GM18907 (cell line): ENCODE measurements around the gene TFDP1.

ENCODE experiments used
- ATAC-seq: cut with Tn5 transposase; IDR thresholded peaks from one replicate; pipeline ENCODE4 v1.9.1; 2021; ENCODE audit warnings: mild to moderate bottlenecking, moderate library complexity; ENCODE audit not compliant: unreplicated experiment

The TFDP1 gene

DNA sequence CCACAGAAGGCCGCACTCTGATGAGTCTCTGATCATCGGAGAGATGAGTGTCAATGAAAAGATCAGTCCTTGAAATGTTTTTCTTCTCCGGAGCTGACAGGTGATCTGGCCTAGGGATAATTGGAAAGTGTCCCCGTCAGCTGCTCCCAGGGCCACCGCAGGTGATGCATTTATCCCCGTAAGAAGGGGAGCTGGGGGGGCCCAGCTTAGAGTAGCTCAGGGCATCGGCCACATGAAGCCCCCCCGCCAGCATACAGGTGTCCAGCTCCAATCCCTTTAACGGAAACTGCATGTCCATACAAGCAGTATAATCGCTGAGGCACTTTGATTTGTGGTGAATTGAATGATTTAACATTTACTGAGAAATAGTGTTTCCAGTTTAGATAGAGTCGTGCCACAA lies 45.7 kb downstream of the TFDP1 start:
- no peak for ATAC-seq

DNA sequence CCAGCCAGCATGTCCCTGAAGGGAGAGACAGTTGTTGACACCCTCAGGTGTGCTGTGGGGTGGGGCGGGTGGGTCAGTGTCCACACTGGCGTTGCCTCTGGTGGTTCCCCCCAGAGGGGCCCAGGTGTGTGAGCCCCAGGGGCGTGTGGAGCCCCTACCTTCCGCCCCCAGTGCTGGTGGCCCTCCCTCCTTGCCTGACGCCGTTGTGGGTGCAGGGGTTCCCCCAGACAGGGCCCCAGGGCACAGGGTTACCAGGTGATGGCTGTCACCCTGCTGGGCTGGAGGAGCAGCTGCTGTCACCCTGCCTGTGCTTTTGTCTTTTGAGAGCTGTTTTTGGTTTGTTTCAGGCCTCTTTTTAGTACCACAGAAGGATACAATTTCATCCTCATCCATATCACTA lies 46.3 kb downstream of the TFDP1 start:
- no peak for ATAC-seq

DNA sequence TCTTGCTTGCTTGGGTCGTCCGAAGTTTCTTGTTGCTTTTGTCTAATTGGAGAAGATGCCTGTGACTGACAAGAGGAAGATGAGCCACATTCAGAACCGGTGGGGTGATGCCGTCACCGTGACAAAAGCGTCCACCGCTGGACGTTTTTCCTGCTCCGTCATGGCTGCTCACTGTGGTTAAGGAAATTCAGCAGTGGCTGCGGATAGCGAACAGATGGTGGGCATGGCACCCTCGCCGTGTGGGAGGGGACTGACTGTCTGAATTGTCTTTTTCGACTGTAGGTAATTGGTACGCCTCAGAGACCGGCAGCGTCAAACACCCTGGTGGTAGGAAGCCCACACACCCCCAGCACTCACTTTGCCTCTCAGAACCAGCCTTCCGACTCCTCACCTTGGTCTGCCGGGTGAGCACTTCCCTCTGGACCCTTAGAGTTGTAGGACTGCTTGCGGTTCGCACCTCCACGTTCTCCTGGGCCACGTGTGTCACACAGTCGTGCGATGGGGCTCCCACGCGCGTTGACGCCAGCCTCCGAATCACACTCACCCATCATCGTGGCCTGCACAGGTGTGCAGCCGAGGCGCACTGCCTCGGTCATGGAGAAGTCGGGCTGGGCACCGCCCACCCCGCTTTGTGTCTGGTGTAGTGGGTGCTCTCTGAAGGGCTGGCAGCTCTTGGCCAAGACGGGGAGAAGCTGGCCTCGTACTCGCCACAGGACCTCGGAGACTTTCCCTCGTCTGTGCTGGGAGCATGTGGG lies 47.0 kb downstream of the TFDP1 start:
- no peak for ATAC-seq

DNA sequence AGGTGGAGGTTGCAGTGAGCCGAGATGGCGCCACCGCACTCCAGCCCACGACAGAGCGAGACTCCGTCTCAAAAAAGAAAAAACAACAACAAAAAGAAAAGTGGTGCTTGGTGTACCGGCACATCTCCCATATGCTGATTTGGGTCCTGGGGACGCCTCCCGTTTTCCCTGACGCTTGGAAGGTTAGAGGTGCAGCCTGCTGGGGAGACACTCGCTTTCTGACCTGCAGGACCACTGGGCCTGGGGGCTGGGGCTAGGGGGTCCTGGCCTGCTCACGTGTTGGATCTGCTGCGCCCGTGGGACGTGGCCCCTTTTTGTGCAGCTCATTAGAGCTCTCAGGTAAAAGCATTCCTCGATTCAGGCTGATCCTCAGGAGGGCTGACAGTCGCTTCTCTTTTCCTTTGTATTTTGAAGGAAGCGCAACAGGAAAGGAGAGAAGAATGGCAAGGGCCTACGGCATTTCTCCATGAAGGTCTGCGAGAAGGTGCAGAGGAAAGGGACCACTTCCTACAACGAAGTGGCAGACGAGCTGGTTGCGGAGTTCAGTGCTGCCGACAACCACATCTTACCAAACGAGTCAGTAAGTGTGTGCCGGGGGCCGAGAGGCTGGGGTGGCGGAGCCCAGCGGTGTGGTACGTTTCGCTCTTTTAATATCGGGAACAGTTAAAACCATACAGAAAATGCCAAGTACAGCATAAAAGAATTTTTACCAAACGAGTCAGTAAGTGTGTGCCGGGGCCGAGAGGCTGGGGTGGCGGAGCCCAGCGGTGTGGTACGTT lies 48.3 kb downstream of the TFDP1 start:
- ATAC-seq, result no peak

DNA sequence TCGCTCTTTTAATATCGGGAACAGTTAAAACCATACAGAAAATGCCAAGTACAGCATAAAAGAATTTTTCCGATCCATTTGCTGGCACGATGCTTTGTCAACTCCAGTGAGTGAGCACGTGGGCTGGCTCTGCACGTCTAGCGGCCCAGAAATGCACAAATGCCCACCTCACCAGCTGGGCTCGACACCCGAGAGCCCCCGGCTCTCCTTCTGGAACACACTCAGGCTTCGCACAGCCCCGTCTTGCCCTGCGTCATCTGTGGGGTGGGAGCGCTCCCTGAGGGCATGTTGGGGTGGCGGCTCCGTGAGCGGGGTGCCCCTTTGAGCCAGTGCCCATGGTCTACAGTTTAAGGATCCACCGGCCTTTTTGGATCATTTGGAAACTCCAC lies 48.9 kb downstream of the TFDP1 start:
- no peak for ATAC-seq

DNA sequence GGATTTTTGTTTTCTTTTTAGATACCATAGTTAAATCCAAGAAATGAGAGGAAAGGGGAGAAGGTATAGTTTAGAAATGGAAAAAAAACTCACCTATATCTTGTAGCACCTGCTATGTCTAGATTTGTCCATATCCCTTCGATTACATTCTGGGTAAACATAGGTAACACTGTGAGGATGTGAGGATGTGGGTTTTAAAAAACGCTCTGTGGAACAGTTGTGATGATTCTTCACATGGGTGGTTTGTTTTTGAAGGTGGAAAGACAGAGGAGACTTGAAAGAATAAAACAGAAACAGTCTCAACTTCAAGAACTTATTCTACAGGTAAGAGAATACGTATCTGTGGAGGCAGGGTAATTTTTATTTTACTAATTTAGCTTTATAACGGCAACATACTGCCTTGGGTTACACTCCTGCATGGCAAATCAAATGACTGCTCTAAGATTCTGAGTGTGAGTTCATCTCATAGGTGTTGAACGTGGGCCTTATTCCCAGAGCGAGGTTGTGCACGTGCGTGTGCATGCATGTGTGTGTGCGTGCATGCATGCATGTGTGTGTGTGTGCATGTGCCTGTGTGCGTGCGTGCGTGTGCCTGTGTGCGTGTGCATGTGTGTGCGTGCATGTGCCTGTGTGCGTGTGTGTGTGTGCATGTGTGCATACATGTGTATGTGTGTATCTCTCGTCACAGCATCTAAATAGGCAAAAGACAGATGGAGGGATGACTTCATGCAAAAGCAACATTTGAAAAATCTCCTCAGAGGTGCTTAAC lies 49.9 kb downstream of the TFDP1 start:
- no peak for ATAC-seq

DNA sequence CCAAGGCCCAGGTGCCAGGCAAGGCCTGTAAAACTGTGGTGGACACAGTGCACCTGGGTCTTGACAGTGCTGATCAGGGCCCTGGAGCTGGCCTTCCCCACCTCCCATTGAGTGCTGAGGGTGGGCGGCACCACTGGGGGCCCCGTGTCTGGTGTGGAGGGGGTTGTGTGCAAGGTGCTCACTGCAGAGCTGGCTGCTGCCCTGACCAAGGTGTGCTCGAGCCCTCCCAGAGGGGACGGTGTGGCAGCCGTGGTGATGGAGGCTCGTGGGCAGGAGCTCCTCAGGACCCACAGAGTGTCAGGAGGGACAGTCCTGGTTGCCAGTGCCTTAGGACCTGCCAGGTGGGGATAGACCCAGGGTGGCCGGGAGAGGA lies 50.5 kb downstream of the TFDP1 start:
- ATAC-seq, result no peak

DNA sequence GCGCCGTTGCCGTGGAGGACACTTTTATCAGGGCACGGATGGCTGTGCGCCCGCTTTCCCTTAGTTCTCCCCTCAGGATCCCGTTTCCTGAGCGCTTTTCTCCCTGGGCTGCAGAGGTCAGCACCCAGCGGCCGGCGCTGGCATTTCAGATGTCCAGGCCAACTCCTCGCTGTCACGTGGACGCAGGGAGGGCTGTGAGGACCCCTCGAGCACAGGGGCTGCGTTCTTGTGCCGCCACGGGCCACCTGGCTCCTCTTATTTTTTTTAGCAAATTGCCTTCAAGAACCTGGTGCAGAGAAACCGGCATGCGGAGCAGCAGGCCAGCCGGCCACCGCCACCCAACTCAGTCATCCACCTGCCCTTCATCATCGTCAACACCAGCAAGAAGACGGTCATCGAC lies 51.2 kb downstream of the TFDP1 start:
- no peak for ATAC-seq

DNA sequence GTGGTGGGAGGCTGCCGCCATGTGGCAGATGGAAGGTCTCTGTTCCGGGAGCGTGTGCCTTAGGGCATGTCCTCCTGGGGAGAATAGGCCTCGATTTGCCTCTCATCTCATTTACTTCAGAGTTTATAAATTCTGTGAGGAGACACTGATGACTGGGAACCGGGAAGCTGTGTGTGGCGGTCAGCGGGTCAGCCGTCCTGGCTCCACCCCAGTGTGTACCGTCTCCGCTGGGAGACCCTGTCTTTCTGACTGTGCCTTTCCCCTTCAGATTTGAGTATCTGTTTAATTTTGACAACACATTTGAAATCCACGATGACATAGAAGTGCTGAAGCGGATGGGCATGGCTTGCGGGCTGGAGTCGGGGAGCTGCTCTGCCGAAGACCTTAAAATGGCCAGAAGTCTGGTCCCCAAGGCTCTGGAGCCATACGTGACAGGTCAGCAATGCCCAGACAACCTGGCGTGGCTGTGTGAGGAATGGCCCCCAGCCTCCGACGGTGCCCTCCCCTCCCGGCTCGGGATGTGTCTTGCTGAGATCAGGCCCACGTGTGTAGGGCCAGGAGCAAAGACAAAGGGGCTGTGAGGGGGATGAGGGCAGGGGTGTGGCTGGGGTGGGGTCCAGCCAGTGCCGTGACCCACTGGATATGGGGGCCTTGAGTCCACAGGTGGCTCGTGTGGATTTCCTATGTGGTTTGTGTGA lies 51.9 kb downstream of the TFDP1 start:
- no peak for ATAC-seq

DNA sequence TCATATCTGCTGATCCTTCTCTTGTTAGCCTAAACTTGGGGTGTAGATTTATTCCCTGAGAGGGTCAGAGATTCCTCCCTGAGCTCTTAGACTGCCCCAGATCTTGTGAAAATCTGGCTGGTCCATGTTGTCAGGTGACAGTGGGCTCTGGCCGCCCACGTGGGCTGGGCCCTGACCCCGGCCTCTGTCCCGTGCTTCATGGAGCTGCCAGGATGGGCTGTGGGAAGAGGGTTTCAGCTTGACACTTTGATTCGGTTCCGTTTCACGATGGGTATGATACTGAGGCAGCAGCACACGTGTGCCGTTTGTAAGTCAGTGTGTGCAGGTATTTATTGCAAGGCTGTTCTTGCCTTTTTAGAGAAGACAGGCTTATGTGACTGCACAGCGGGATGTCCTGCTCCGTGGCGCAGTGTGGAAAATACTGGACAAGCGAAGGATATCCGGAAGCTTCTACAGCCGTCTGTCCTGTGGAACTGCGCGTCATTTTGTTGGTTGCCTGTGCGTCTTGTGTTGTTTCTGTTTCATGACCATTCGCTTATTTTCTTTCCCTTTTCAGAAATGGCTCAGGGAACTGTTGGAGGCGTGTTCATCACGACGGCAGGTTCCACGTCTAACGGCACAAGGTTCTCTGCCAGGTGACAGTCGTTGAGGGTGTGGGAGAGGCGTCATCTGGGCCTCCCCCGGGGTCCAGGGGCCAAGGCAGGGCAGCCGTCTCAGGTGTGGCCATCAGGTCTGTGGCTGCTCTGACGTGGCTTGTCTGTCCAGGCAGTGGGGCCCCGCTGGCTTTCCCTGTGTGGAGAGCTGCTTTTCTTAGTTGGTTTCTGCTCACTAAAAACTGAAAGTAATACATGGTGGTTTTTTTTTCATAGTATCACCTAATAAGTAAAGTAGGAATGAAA lies 53.0 kb downstream of the TFDP1 start:
- no peak for ATAC-seq

DNA sequence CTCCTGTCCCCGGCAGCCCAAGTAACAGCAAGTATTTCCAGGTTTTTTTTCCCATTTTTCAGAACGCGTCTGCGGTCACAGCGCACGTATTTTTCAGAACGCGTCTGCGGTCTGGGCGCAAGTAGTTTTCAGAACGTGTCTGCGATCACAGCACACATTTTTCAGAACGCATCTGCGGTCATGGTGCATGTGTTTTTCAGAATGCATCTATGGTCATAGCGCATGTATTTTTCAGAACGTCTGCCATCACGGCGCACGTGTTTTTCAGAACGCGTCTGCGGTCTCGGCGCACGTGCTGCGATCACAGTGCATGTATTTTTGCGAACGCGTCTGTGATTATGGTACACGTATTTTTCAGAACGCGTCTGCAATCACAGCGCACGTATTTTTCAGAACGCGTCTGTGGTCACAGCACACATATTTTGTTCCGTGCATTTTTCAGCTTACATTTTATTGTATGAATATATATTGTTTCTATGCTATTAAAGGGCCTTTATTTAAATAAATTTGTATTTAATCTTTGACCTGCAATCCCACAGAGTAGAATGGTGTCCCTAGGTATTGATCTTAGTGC lies 53.7 kb downstream of the TFDP1 start:
- no peak for ATAC-seq

DNA sequence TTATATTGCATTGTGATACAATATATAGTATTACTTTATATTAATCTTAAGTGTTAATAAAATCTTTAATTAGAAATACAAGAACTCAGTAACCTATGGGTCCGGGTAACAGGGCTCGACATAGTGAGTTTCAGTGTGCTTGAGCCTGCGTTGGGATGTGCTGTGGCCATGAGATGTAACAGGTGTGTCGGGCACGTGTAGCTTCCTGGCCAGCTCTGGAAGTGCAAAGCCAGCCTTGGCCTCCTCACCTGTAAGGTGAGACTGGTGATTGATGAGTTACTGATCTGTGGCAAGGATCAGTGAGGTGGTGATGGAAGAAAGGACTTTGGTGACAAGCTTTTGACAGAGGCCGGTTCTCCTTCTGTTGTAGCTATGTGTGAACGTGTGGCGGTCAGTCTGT lies 54.3 kb downstream of the TFDP1 start:
- no peak for ATAC-seq

DNA sequence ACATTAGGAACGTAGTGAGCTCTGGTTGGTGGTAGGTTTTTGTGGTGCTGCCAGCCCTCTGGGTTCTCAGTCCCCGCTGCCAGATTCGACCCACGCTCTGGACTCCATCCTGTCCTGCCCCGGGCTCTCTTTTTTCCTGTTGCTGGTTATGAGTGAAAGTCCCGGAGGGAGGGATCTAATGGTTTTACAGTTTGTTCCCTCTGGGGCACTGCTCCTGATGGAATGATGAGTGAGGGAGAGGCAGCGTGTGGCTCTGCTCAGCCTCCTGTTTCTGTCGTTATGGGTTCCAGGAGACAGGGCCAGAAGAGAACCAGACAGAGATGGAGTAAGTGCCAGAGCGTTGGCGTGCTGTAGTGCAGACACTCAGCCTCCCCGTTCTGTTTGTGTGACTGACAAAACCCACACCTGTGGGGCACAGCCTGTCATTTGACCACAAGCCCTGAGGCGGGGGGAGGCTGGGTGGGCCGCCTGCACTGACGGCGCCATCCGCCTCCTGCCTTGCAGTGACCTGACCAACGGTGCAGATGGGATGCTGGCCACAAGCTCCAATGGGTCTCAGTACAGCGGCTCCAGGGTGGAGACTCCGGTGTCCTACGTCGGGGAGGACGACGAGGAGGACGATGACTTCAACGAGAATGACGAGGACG lies 55.2 kb downstream of the TFDP1 start:
- no peak for ATAC-seq

DNA sequence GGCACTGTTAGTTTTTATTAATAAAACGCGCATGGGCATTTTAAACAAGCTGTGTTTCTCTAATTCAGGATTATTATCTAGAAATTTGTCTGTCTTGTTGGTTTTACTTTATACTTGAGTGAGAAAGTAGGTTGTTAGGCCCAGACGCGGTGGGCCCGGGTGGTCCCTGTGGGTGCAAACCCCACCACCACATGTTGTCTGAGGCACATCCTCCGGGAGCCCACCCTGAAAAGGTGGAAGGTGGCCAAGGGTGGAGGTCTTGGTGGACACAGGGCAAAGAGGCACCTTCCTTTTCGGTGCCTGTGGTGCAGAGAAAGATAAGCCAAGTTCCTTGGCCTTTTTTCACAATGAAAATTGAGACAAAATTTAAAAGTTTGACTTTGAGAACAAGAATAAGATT lies 56.9 kb downstream of the TFDP1 start:
- no peak for ATAC-seq

DNA sequence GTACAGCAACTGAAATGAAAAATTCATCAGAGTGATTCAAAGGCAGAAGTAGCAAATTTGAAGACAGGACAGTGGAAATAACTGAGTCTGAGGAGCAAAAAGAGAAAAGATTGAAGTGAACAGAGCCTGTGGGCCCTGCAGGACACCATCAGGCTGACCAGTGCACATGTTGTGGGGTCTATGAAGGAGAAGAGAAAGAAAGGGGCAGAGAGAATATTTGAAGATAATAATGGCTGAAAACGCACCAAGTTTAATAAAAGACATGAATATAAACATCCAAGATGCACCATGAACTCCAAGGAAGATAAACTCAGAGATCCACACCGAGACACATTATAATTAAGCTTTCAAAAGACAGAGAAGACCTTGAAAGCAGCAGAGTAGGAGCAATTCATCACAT lies 58.0 kb downstream of the TFDP1 start:
- ATAC-seq, result no peak

DNA sequence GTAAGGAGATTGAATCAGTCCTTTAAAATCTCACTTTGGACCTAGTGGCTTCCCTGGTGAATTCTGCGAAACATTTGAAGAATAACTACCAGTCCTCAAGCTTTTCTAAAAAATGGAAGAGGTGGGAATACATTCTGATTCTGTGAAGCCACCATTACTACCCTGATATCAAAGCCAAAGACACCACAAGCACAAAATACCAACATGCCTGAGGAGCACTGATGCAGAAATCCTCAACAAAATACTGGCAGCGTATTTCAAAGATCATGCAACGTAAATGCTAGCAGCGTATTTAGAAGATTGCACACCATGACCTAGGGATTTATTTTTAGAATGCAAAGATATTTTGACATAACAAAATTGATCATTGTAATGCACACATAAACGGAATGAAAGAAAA lies 59.0 kb downstream of the TFDP1 start:
- ATAC-seq, result no peak

DNA sequence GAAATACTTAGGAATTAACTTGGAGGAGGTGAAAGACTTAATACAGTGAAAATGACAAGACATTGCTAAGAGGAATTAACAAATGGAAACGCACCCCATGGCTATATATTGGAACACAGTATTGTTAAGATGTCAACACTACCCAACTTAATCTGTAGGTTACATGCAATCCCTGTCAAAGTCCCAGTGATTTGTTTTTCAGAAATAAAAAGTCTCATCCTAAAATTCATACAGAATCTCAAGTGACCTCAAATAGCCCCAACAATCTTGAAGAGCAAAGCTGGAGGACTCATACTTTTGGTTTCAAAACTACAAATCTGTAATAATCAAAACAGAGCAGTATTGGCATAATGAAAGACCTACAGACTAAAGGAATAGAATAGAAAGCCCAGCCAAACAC lies 60.2 kb downstream of the TFDP1 start:
- ATAC-seq, result no peak

DNA sequence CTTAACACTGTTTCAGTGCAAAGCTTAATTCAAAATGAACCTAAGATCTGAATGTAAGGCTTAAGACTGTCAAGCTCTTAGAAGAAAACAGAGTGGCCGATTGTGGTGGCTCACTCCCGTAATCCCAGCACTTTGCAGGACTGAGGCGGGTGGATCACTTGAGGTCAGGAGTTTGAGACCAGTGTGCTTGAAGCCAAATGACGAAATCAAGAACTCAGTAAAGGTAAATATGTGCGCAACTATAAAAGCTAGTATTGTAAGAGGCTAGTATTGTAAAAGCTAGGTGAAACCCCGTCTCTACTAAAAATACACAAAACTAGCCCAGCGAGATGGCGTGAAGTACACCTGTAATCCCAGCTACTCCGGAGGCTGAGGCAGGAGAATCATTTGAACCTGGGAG lies 60.8 kb downstream of the TFDP1 start:
- ATAC-seq, result no peak

DNA sequence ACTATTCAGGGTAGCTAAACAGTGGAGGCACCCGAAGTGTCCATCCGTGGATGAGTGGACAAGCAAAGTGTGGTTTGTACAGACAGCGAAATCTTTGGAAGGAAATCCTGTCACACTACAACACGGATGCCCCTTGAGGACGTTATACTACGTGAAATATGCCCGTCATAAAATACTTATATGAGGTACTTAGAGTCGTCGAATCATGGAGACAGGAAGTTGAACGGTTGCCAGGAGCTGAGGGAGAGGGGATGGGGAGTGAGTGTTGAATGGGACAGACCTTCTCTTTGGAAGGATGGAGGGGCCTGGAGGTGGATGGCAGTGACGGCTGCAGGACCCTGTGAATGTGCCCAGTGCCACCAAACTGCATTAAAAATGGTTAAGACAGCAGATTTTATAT lies 61.8 kb downstream of the TFDP1 start:
- ATAC-seq, result no peak
